Measurements from ENCODE around the gene LTB.
A peak's percentile ranks its signal among the peaks of the same experiment; 100 is the strongest.
"Not testable (repeated sequence)": the region's sequence is repeated elsewhere in the genome, so short reads cannot be mapped to it uniquely, and the experiment has no call there.

Gene LTB

GRCh38 chr6:31607317-31607716, 25.1 kb upstream of the LTB start:
- no peak for DNase-seq

GRCh38 chr6:31597006-31597405, 14.8 kb upstream of the LTB start:
- DNase-seq: peak; percentile 48

- no peak for DNase-seq
Measured at GRCh38 chr6:31592396-31592771, 10.2 kb upstream of the LTB start.

GRCh38 chr6:31590691-31591090, 8.5 kb upstream of the LTB start:
- not testable (repeated sequence) for DNase-seq

GRCh38 chr6:31588871-31589650, 6.8 kb upstream of the LTB start:
- no peak for DNase-seq

- no peak for DNase-seq
Measured at GRCh38 chr6:31587791-31588777, 5.9 kb upstream of the LTB start.

- no peak for DNase-seq
Measured at GRCh38 chr6:31586599-31587281, 4.5 kb upstream of the LTB start.

- DNase-seq: no peak
Measured at GRCh38 chr6:31586008-31586407, 3.8 kb upstream of the LTB start, which contains the start of gene LST1. Gene LST1 (plus strand): TSS chr6:31586277. CDS start chr6:31587300, 1,023 bp downstream.

GRCh38 chr6:31585491-31585890, 3.3 kb upstream of the LTB start:
- DNase-seq: no peak

- no peak for DNase-seq
Measured at GRCh38 chr6:31581434-31582229, 592 bp downstream of the LTB start.

- DNase-seq: peak; percentile 94
Measured at GRCh38 chr6:31580807-31581433, 1.3 kb downstream of the LTB start.

- DNase-seq: no peak
Measured at GRCh38 chr6:31580438-31580740, 1.8 kb downstream of the LTB start.

GRCh38 chr6:31579546-31580437, 2.4 kb downstream of the LTB start:
- no peak for DNase-seq

GRCh38 chr6:31579119-31579505, 3.1 kb downstream of the LTB start:
- DNase-seq: no peak

GRCh38 chr6:31578184-31579118, 3.8 kb downstream of the LTB start:
- no peak for DNase-seq

- DNase-seq: no peak
Measured at GRCh38 chr6:31577579-31577966, 4.7 kb downstream of the LTB start.

- DNase-seq: no peak
Measured at GRCh38 chr6:31576897-31577578, 5.2 kb downstream of the LTB start.

GRCh38 chr6:31575952-31576685, 6.1 kb downstream of the LTB start:
- DNase-seq: no peak
